Liver (tissue), 3 donors: ENCODE data around the gene DOK1.

Source experiments
- CTCF ChIP-seq: fragments of 150-350 bp; IDR thresholded peaks from 2 replicates; pipeline ENCODE4 v1.5.1; 2017; ENCODE audit warnings: improper control_type of control experiment, low read depth, low read length; ENCODE audit not compliant: missing input control
- EGR1 ChIP-seq, 2 donors: IDR thresholded peaks; 2 replicates each; pipeline ENCODE4 v1.6.1; 2016 to 2018; ENCODE audit warnings: antibody characterized with exemption in 2 of 2, low read depth in 2 of 2
- FOXA1 ChIP-seq: IDR thresholded peaks from 2 replicates; pipeline ENCODE4 v1.6.1; 2016; ENCODE audit warnings: antibody characterized with exemption
- GABPA ChIP-seq, 2 donors: IDR thresholded peaks in 1 of 2; conservative IDR thresholded peaks in 1 of 2; 2 replicates each; pipeline ENCODE4 v1.6.1; 2016; ENCODE audit warnings: antibody characterized with exemption in 2 of 2, mild to moderate bottlenecking in 1 of 2, moderate library complexity in 1 of 2
- HNF4A ChIP-seq, 2 donors: conservative IDR thresholded peaks; 2 replicates each; pipeline ENCODE4 v1.6.1; 2016; ENCODE audit warnings: antibody characterized with exemption in 2 of 2, mild to moderate bottlenecking in 2 of 2
- JUND ChIP-seq, 2 donors: IDR thresholded peaks; 2 replicates each; pipeline ENCODE4 v1.6.1; 2016; ENCODE audit warnings: antibody characterized with exemption in 2 of 2
- MAX ChIP-seq: IDR thresholded peaks from 2 replicates; pipeline ENCODE4 v1.6.1; 2016; ENCODE audit warnings: antibody characterized with exemption
- RAD21 ChIP-seq, 2 donors: IDR thresholded peaks; 2 replicates each; pipeline ENCODE4 v1.6.1; 2016; ENCODE audit warnings: antibody characterized with exemption in 2 of 2, mild to moderate bottlenecking in 2 of 2
- REST ChIP-seq: IDR thresholded peaks from 2 replicates; pipeline ENCODE4 v1.6.1; 2016; ENCODE audit warnings: antibody characterized with exemption, mild to moderate bottlenecking
- RXRA ChIP-seq, 2 donors: IDR thresholded peaks; 2 replicates each; pipeline ENCODE4 v1.6.1; 2017 to 2018; ENCODE audit warnings: antibody characterized with exemption in 2 of 2, mild to moderate bottlenecking in 1 of 2
- SP1 ChIP-seq: IDR thresholded peaks from 2 replicates; pipeline ENCODE4 v1.6.1; 2018; ENCODE audit warnings: antibody characterized with exemption, mild to moderate bottlenecking
- YY1 ChIP-seq: IDR thresholded peaks from 2 replicates; pipeline ENCODE4 v1.6.1; 2016; ENCODE audit warnings: antibody characterized with exemption, mild to moderate bottlenecking
- TF ChIP-seq, protein P1 (sequence below): IDR thresholded peaks from 2 replicates; pipeline ENCODE4 v1.6.1; 2016; ENCODE audit warnings: antibody characterized with exemption
- donor health status: healthy.
- donor health status: healthy.

GRCh38 chr2:74511104-74511989 is 43.2 kb upstream of the DOK1 start:
- TF ChIP-seq CTCF = no peak
- TF ChIP-seq RAD21 (IDR thresholded peaks at IDR 0.05) = no peak
- no peak for TF ChIP-seq MAX
- TF ChIP-seq JUND (IDR thresholded peaks at IDR 0.05) = no peak
- no peak for TF ChIP-seq REST
- no peak for TF ChIP-seq GABPA (IDR thresholded peaks at IDR 0.05 in 1 of 2, conservative IDR thresholded peaks at IDR 0.05 in 1 of 2)
- TF ChIP-seq YY1 = no peak
- no peak for TF ChIP-seq EGR1 (IDR thresholded peaks at IDR 0.05; ENCODE audit: low read depth in 2 of 2)
- TF ChIP-seq SP1 = no peak
- no peak for TF ChIP-seq HNF4A (conservative IDR thresholded peaks at IDR 0.05)
- no peak for TF ChIP-seq RXRA (IDR thresholded peaks at IDR 0.05)
- TF ChIP-seq FOXA1 = no peak
- TF ChIP-seq, protein P1, sequence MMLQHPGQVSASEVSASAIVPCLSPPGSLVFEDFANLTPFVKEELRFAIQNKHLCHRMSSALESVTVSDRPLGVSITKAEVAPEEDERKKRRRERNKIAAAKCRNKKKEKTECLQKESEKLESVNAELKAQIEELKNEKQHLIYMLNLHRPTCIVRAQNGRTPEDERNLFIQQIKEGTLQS = no peak
